GM23248 (cell line): ENCODE measurements around the gene IL17REL. TPM values are rescaled to one million over a fixed set of nuclear protein-coding genes. Genes with fewer than 3 reads are reported as not detected.

Experiments used
- DNase-seq: peaks from one replicate; pipeline ENCODE4 v3.0.0-alpha.2; 2015
- H2AFZ ChIP-seq: fragments of 200-600 bp; sonication (generic); 2 replicates; pipeline ENCODE4 v1.6.1; 2016; ENCODE audit warnings: antibody characterized with exemption
- H3F3A ChIP-seq: fragments of 200-600 bp; sonication (generic); 2 replicates; pipeline ENCODE4 v1.6.1; 2016; ENCODE audit warnings: mild to moderate bottlenecking, antibody characterized with exemption, mixed run types; ENCODE audit not compliant: insufficient read depth
- H3K27ac ChIP-seq: fragments of 200-600 bp; sonication (generic); 2 replicates; pipeline ENCODE4 v1.5.1; 2016; ENCODE audit warnings: mild to moderate bottlenecking
- H3K27me3 ChIP-seq: fragments of 200-600 bp; sonication (generic); replicated peaks from 2 replicates; pipeline ENCODE4 v1.6.1; 2016; ENCODE audit warnings: mild to moderate bottlenecking; ENCODE audit not compliant: insufficient read depth
- H3K36me3 ChIP-seq: fragments of 200-600 bp; sonication (generic); 2 replicates; pipeline ENCODE4 v1.6.1; 2016; ENCODE audit warnings: low read depth, mild to moderate bottlenecking
- H3K4me1 ChIP-seq: fragments of 200-600 bp; sonication (generic); 2 replicates; pipeline ENCODE4 v1.6.1; 2016; ENCODE audit warnings: mild to moderate bottlenecking; ENCODE audit not compliant: insufficient read depth
- H3K4me2 ChIP-seq: fragments of 200-600 bp; sonication (generic); one replicate; pipeline ENCODE4 v1.6.1; 2016; ENCODE audit warnings: mild to moderate bottlenecking; ENCODE audit not compliant: unreplicated experiment
- H3K4me3 ChIP-seq: fragments of 200-600 bp; sonication (generic); 2 replicates; pipeline ENCODE4 v1.5.1; 2016; ENCODE audit warnings: mild to moderate bottlenecking
- H3K79me2 ChIP-seq: fragments of 200-600 bp; sonication (generic); 2 replicates; pipeline ENCODE4 v1.6.1; 2016; ENCODE audit warnings: mild to moderate bottlenecking; ENCODE audit not compliant: insufficient read depth
- H3K9ac ChIP-seq: fragments of 200-600 bp; sonication (generic); 2 replicates; pipeline ENCODE4 v1.6.1; 2016; ENCODE audit warnings: mild to moderate bottlenecking
- H3K9me2 ChIP-seq: fragments of 200-600 bp; sonication (generic); 2 replicates; pipeline ENCODE4 v1.6.1; 2016; ENCODE audit warnings: mixed run types, mild to moderate bottlenecking, moderate library complexity; ENCODE audit not compliant: insufficient read depth
- H3K9me3 ChIP-seq: fragments of 200-600 bp; sonication (generic); one replicate; pipeline ENCODE4 v1.6.1; 2017; ENCODE audit warnings: low read depth
- H4K20me1 ChIP-seq: fragments of 200-600 bp; sonication (generic); 2 replicates; pipeline ENCODE4 v1.6.0; 2016; ENCODE audit not compliant: insufficient read depth
- EZH2 ChIP-seq: fragments of 200-600 bp; sonication (generic); IDR thresholded peaks from 2 replicates; pipeline ENCODE4 v1.6.1; 2018; ENCODE audit warnings: antibody characterized with exemption, mild to moderate bottlenecking; ENCODE audit not compliant: insufficient read depth, poor library complexity, severe bottlenecking
- EZH2phosphoT487 ChIP-seq: fragments of 200-600 bp; sonication (generic); IDR thresholded peaks from 2 replicates; pipeline ENCODE4 v1.6.1; 2018; ENCODE audit warnings: antibody characterized with exemption, moderate library complexity, mild to moderate bottlenecking, low read depth; ENCODE audit not compliant: insufficient read depth
- WGBS, 2 experiments: methylation state at CpG; one replicate each; pipeline ENCODE4 v1.1.6; 2015 to 2017; ENCODE audit warnings: low lambda C conversion rate in 2 of 2, low coverage in 1 of 2; ENCODE audit errors: missing lambda C conversion rate in 2 of 2; 5-methylcytosine and 5-hydroxymethylcytosine counted together
- in situ Hi-C: fragments of 300-500 bp; cut with MboI; formaldehyde crosslinking; loops from 2 replicates; pipeline ENCODE4 v1.15.0; 2020
- polyA plus RNA-seq: library from polyadenylated mRNA; unstranded; fragments of >200 nt; fragmentation: Nextera tagmentation; extraction: Ambion mirVana; gene quantifications from 2 replicates; pipeline ENCODE4 v1.2.1, GENCODE V29; 2016
- total RNA-seq: library from RNA; depleted of rRNA; stranded (reverse); fragments of >200 nt; shearing (Covaris generic); gene quantifications from 2 replicates; pipeline ENCODE4 v1.2.3, GENCODE V29; 2014

IL17REL gene
- total and polyA plus RNA-seq, 2 experiments from 2014 or later: not detected

GRCh38 chr22:50041361-50042065 lies 28.9 kb upstream of the IL17REL start:
- Histone ChIP-seq H3K27ac (no peak overlapping the region), H3K9me2 (no peaks in the 10 kb centered on the region), H2AFZ (no peak overlapping the region), H3K4me2 (no peak overlapping the region), H4K20me1 (no peaks in the 10 kb centered on the region), H3F3A (no peaks in the 10 kb centered on the region), H3K4me1 (no peaks in the 10 kb centered on the region), H3K36me3 (no peaks in the 10 kb centered on the region), H3K9me3 (no peaks in the 10 kb centered on the region), H3K4me3 (no peak overlapping the region), H3K27me3 (0 out of 2 replicates have a peak, but pooled peaks cover 8% of the 10 kb centered on the region), H3K9ac (no peak overlapping the region), H3K79me2 (no peaks in the 10 kb centered on the region)
- DNase-seq: no peak
- WGBS, 2 experiments: 52 to 60% methylated on average over 17 of the region's 17 CpGs
- no peak for TF ChIP-seq EZH2
- no peak for TF ChIP-seq EZH2phosphoT487
- in situ Hi-C loops: no loop called here

- 59 to 67% methylated on average over 7 of the region's 7 CpGs for WGBS, 2 experiments
- in situ Hi-C loops: no loop called here
- no peak overlapping the region for H3K4me3 ChIP-seq
These were observed 28.2 kb upstream of the IL17REL start for GRCh38 chr22:50040717-50041116.

GRCh38 chr22:50039669-50040443 lies 27.3 kb upstream of the IL17REL start:
- no peak overlapping the region for H3K9ac ChIP-seq
- no peaks in the 10 kb centered on the region for H4K20me1 ChIP-seq
- H3K4me1 ChIP-seq: no peaks in the 10 kb centered on the region
- TF ChIP-seq EZH2 (no peak), EZH2phosphoT487 (no peak)
- DNase-seq: no peak
- no peaks in the 10 kb centered on the region for H3K79me2 ChIP-seq
- no peaks in the 10 kb centered on the region for H3K9me3 ChIP-seq
- H3F3A ChIP-seq: no peaks in the 10 kb centered on the region
- no peak overlapping the region for H3K4me3 ChIP-seq
- 0 out of 2 replicates have a peak, but pooled peaks cover 8% of the 10 kb centered on the region for H3K27me3 ChIP-seq
- in situ Hi-C loops: no loop called here
- H2AFZ ChIP-seq: no peak overlapping the region
- H3K36me3 ChIP-seq: no peaks in the 10 kb centered on the region
- H3K9me2 ChIP-seq: no peaks in the 10 kb centered on the region
- no peak overlapping the region for H3K27ac ChIP-seq
- H3K4me2 ChIP-seq: no peak overlapping the region
- 55 to 65% methylated on average over 29 of the region's 29 CpGs for WGBS, 2 experiments

More at GRCh38 chr22:50040717-50041116, 28.2 kb upstream of the IL17REL start:
- H3K27me3 ChIP-seq: 0 out of 2 replicates have a peak, but pooled peaks cover 8% of the 10 kb centered on the region
- no peaks in the 10 kb centered on the region for H3K9me3 ChIP-seq
- H3K79me2 ChIP-seq: no peaks in the 10 kb centered on the region
- H3K36me3 ChIP-seq: no peaks in the 10 kb centered on the region
- H3K9me2 ChIP-seq: no peaks in the 10 kb centered on the region
- no peaks in the 10 kb centered on the region for H3F3A ChIP-seq
- TF ChIP-seq EZH2 (no peak), EZH2phosphoT487 (no peak)
- no peak overlapping the region for H2AFZ ChIP-seq
- no peak overlapping the region for H3K27ac ChIP-seq
- DNase-seq: no peak
- H3K4me2 ChIP-seq: no peak overlapping the region
- H3K4me1 ChIP-seq: no peaks in the 10 kb centered on the region
- no peak overlapping the region for H3K9ac ChIP-seq
- H4K20me1 ChIP-seq: no peaks in the 10 kb centered on the region

GRCh38 chr22:50035976-50036724 lies 23.6 kb upstream of the IL17REL start:
- WGBS, 2 experiments: 71 to 78% methylated on average over 22 to 23 of the region's 23 CpGs
- Histone ChIP-seq H3K9me2 (no peaks in the 10 kb centered on the region), H2AFZ (no peak overlapping the region), H3K4me2 (no peak overlapping the region), H3K36me3 (no peaks in the 10 kb centered on the region), H3K4me3 (no peak overlapping the region), H3F3A (no peaks in the 10 kb centered on the region), H3K27me3 (peaks cover 7% of the 10 kb centered on the region), H3K79me2 (no peaks in the 10 kb centered on the region), H3K9ac (no peak overlapping the region), H3K4me1 (no peaks in the 10 kb centered on the region), H3K27ac (no peak overlapping the region), H3K9me3 (no peaks in the 10 kb centered on the region), H4K20me1 (no peaks in the 10 kb centered on the region)
- TF ChIP-seq EZH2phosphoT487: no peak
- no peak for TF ChIP-seq EZH2
- DNase-seq: no peak
- in situ Hi-C loops: no loop called here
